Measurements from ENCODE around the gene ACOT7. TPM values are rescaled to one million over a fixed set of nuclear protein-coding genes. Genes with fewer than 3 reads are reported as not detected.

The ACOT7 gene
- total RNA-seq, 1 donor from 2014 or later = 48.1 TPM

GRCh38 chr1:6271006-6271405 is 122.6 kb downstream of the ACOT7 start:
- Mint-ChIP-seq H3K4me1 (ENCODE audit: low read depth) (peaks cover 21% of the 10 kb centered on the region), H3K27ac (ENCODE audit: unreplicated experiment) (no peak overlapping the region), H3K36me3 (ENCODE audit: low read depth) (peaks cover 1% of the 10 kb centered on the region), H3K9me3 (ENCODE audit: low read depth) (no peaks in the 10 kb centered on the region), H3K27me3 (ENCODE audit: low read depth) (no peaks in the 10 kb centered on the region), H3K4me3 (ENCODE audit: unreplicated experiment) (no peak overlapping the region)
- no peak for TF ChIP-seq CTCF (IDR thresholded peaks at IDR 0.05)
- DNase-seq (ENCODE audit: low spot score) = no peak

GRCh38 chr1:6270401-6270800 is 123.2 kb downstream of the ACOT7 start:
- Mint-ChIP-seq H3K36me3 (ENCODE audit: low read depth) (peaks cover 2% of the 10 kb centered on the region), H3K4me3 (ENCODE audit: unreplicated experiment) (no peak overlapping the region), H3K4me1 (ENCODE audit: low read depth) (peaks cover 18% of the 10 kb centered on the region), H3K9me3 (ENCODE audit: low read depth) (no peaks in the 10 kb centered on the region), H3K27me3 (ENCODE audit: low read depth) (no peaks in the 10 kb centered on the region), H3K27ac (ENCODE audit: unreplicated experiment) (no peak overlapping the region)
- TF ChIP-seq CTCF (IDR thresholded peaks at IDR 0.05) = no peak
- no peak for DNase-seq (ENCODE audit: low spot score)

GRCh38 chr1:6269720-6270400 is 123.7 kb downstream of the ACOT7 start:
- Mint-ChIP-seq H3K9me3 (ENCODE audit: low read depth) (no peaks in the 10 kb centered on the region), H3K36me3 (ENCODE audit: low read depth) (peaks cover 2% of the 10 kb centered on the region), H3K27me3 (ENCODE audit: low read depth) (no peaks in the 10 kb centered on the region), H3K4me1 (ENCODE audit: low read depth) (peaks cover 18% of the 10 kb centered on the region), H3K27ac (ENCODE audit: unreplicated experiment) (no peak overlapping the region), H3K4me3 (ENCODE audit: unreplicated experiment) (no peak overlapping the region)
- DNase-seq (ENCODE audit: low spot score) = no peak
- no peak for TF ChIP-seq CTCF (IDR thresholded peaks at IDR 0.05)

- H3K4me1 Mint-ChIP-seq (ENCODE audit: low read depth) = peaks cover 18% of the 10 kb centered on the region
- H3K36me3 Mint-ChIP-seq (ENCODE audit: low read depth) = peaks cover 2% of the 10 kb centered on the region
- H3K27me3 Mint-ChIP-seq (ENCODE audit: low read depth) = no peaks in the 10 kb centered on the region
- no peak overlapping the region for H3K27ac Mint-ChIP-seq (ENCODE audit: unreplicated experiment)
- no peaks in the 10 kb centered on the region for H3K9me3 Mint-ChIP-seq (ENCODE audit: low read depth)
- H3K4me3 Mint-ChIP-seq (ENCODE audit: unreplicated experiment) = no peak overlapping the region
- TF ChIP-seq CTCF (IDR thresholded peaks at IDR 0.05) = no peak
- no peak for DNase-seq (ENCODE audit: low spot score)
Observed at GRCh38 chr1:6269296-6269695, 124.3 kb downstream of the ACOT7 start.

- H3K27ac Mint-ChIP-seq (ENCODE audit: unreplicated experiment) = no peak overlapping the region
- DNase-seq (ENCODE audit: low spot score) = no peak
- no peak overlapping the region for H3K4me3 Mint-ChIP-seq (ENCODE audit: unreplicated experiment)
- no peaks in the 10 kb centered on the region for H3K27me3 Mint-ChIP-seq (ENCODE audit: low read depth)
- no peak for TF ChIP-seq CTCF (IDR thresholded peaks at IDR 0.05)
- H3K36me3 Mint-ChIP-seq (ENCODE audit: low read depth) = peaks cover 2% of the 10 kb centered on the region
- H3K9me3 Mint-ChIP-seq (ENCODE audit: low read depth) = no peaks in the 10 kb centered on the region
- H3K4me1 Mint-ChIP-seq (ENCODE audit: low read depth) = peaks cover 16% of the 10 kb centered on the region
Observed at GRCh38 chr1:6268415-6268814, 125.2 kb downstream of the ACOT7 start.
